H9 (cell line): ENCODE results near the gene FOXP4. TPM values are rescaled to one million over a fixed set of nuclear protein-coding genes. Genes with fewer than 3 reads are reported as not detected.

Source experiments
- DNase-seq: peaks from one replicate; pipeline ENCODE4 v3.0.0-alpha.2; 2017
- H2AFZ ChIP-seq: one replicate; pipeline ENCODE4 v1.6.1; 2013; ENCODE audit warnings: mild to moderate bottlenecking, low read length, control low read depth, moderate library complexity
- H2AK5ac ChIP-seq: 2 replicates; pipeline ENCODE4 v1.6.1; 2013; ENCODE audit warnings: low read length, control low read depth, mixed read lengths; ENCODE audit not compliant: insufficient read length
- H2BK120ac ChIP-seq: one replicate; pipeline ENCODE4 v1.6.1; 2013; ENCODE audit warnings: low read depth, mild to moderate bottlenecking, low read length, control low read depth, inconsistent platforms; ENCODE audit not compliant: poor library complexity, severe bottlenecking
- H2BK12ac ChIP-seq: 2 replicates; pipeline ENCODE4 v1.6.1; 2013; ENCODE audit warnings: low read length, control low read depth, mixed read lengths, low read depth; ENCODE audit not compliant: insufficient read length
- H2BK15ac ChIP-seq: 2 replicates; pipeline ENCODE4 v1.6.1; 2013; ENCODE audit warnings: low read depth, low read length, control low read depth
- H2BK20ac ChIP-seq: one replicate; pipeline ENCODE4 v1.6.1; 2013; ENCODE audit warnings: low read depth, mild to moderate bottlenecking, low read length, control low read depth, inconsistent platforms; ENCODE audit not compliant: poor library complexity, severe bottlenecking
- H2BK5ac ChIP-seq: 2 replicates; pipeline ENCODE4 v1.6.1; 2013; ENCODE audit warnings: low read length, control low read depth, mixed read lengths; ENCODE audit not compliant: insufficient read length
- H3K14ac ChIP-seq: 2 replicates; pipeline ENCODE4 v1.6.1; 2013; ENCODE audit warnings: low read length, control low read depth; ENCODE audit not compliant: insufficient read depth
- H3K18ac ChIP-seq: 2 replicates; pipeline ENCODE4 v1.6.1; 2013; ENCODE audit warnings: low read depth, mild to moderate bottlenecking, mixed read lengths, low read length, control low read depth; ENCODE audit not compliant: insufficient read length
- H3K23ac ChIP-seq: 2 replicates; pipeline ENCODE4 v1.6.1; 2013; ENCODE audit warnings: low read length, control low read depth, mixed read lengths, low read depth; ENCODE audit not compliant: insufficient read length
- H3K23me2 ChIP-seq: 2 replicates; pipeline ENCODE4 v1.6.1; 2013; ENCODE audit warnings: low read depth, mild to moderate bottlenecking, mixed read lengths, low read length, control low read depth; ENCODE audit not compliant: insufficient read length, poor library complexity, severe bottlenecking
- H3K27ac ChIP-seq: 2 replicates; pipeline ENCODE4 v1.5.1; 2013; ENCODE audit warnings: low read length, control low read depth, mixed read lengths, low read depth; ENCODE audit not compliant: insufficient read length
- H3K27me3 ChIP-seq: 2 replicates; pipeline ENCODE4 v1.6.1; 2013; ENCODE audit warnings: low read length, control low read depth, inconsistent platforms; ENCODE audit not compliant: insufficient read depth
- H3K4ac ChIP-seq: 2 replicates; pipeline ENCODE4 v1.6.1; 2013; ENCODE audit warnings: low read depth, mild to moderate bottlenecking, control low read depth, inconsistent platforms, low read length, moderate library complexity
- H3K4me1 ChIP-seq: 2 replicates; pipeline ENCODE4 v1.6.1; 2013; ENCODE audit warnings: low read length, control low read depth, inconsistent platforms; ENCODE audit not compliant: insufficient read depth
- H3K4me2 ChIP-seq: 2 replicates; pipeline ENCODE4 v1.6.1; 2013; ENCODE audit warnings: low read length, control low read depth, mixed read lengths; ENCODE audit not compliant: insufficient read length, insufficient read depth
- H3K56ac ChIP-seq: 2 replicates; pipeline ENCODE4 v1.6.1; 2013; ENCODE audit warnings: low read depth, mild to moderate bottlenecking, mixed read lengths, low read length, control low read depth; ENCODE audit not compliant: insufficient read length
- H3K79me1 ChIP-seq: 2 replicates; pipeline ENCODE4 v1.6.1; 2013; ENCODE audit warnings: low read depth, mild to moderate bottlenecking, moderate library complexity, low read length, control low read depth, inconsistent platforms; ENCODE audit not compliant: insufficient read depth, poor library complexity, severe bottlenecking
- H3K79me2 ChIP-seq: 2 replicates; pipeline ENCODE4 v1.6.1; 2013; ENCODE audit warnings: low read length, control low read depth, inconsistent platforms; ENCODE audit not compliant: insufficient read depth
- H3K9ac ChIP-seq: 2 replicates; pipeline ENCODE4 v1.6.1; 2013; ENCODE audit warnings: low read length, control low read depth, mixed read lengths; ENCODE audit not compliant: insufficient read length; ENCODE audit errors: extremely low read depth
- H3K9me3 ChIP-seq: one replicate; pipeline ENCODE4 v1.6.1; 2013; ENCODE audit warnings: low read depth, low read length, inconsistent platforms; ENCODE audit not compliant: control insufficient read depth
- H3T11ph ChIP-seq: one replicate; pipeline ENCODE4 v1.6.1; 2013; ENCODE audit warnings: mild to moderate bottlenecking, low read length, control low read depth, inconsistent platforms
- H4K20me1 ChIP-seq: one replicate; pipeline ENCODE4 v1.6.1; 2013; ENCODE audit not compliant: control insufficient read depth, insufficient read length, insufficient read depth
- H4K5ac ChIP-seq: 2 replicates; pipeline ENCODE4 v1.6.1; 2013; ENCODE audit warnings: low read depth, mild to moderate bottlenecking, mixed read lengths, low read length, control low read depth; ENCODE audit not compliant: insufficient read length
- H4K8ac ChIP-seq: replicated peaks from 2 replicates; pipeline ENCODE4 v1.6.1; 2013; ENCODE audit warnings: low read length, control low read depth, mixed read lengths, low read depth; ENCODE audit not compliant: insufficient read length
- H4K91ac ChIP-seq: 2 replicates; pipeline ENCODE4 v1.6.1; 2013; ENCODE audit warnings: low read depth, mild to moderate bottlenecking, moderate library complexity, mixed read lengths, low read length, control low read depth; ENCODE audit not compliant: insufficient read length
- H3K27ac Mint-ChIP-seq, 3 experiments: 2 replicates in 2 of 3; 3 replicates in 1 of 3; pipeline ENCODE4 v1.8.0; 2020 to 2021; ENCODE audit warnings: mixed read lengths in 3 of 3, mild to moderate bottlenecking in 1 of 3, moderate library complexity in 1 of 3
- H3K27me3 Mint-ChIP-seq: 2 replicates; pipeline ENCODE4 v1.8.0; 2021; ENCODE audit warnings: low read depth, mild to moderate bottlenecking, moderate library complexity, mixed read lengths
- H3K36me3 Mint-ChIP-seq, 3 experiments: 2 replicates in 2 of 3; 3 replicates in 1 of 3; pipeline ENCODE4 v1.8.0; 2020 to 2021; ENCODE audit warnings: low read depth in 3 of 3, mixed read lengths in 3 of 3; ENCODE audit not compliant: insufficient read depth in 1 of 3
- H3K4me1 Mint-ChIP-seq, 2 experiments: 2 replicates each; pipeline ENCODE4 v1.8.0; 2020; ENCODE audit warnings: mixed read lengths in 2 of 2
- H3K4me3 Mint-ChIP-seq, 2 experiments: 2 replicates in 1 of 2; 3 replicates in 1 of 2; pipeline ENCODE4 v1.8.0; 2020 to 2021; ENCODE audit warnings: mild to moderate bottlenecking in 2 of 2, mixed read lengths in 2 of 2, moderate library complexity in 1 of 2
- H3K9me3 Mint-ChIP-seq, 2 experiments: 2 replicates in 1 of 2; 3 replicates in 1 of 2; pipeline ENCODE4 v1.8.0; 2020; ENCODE audit warnings: mild to moderate bottlenecking in 2 of 2, mixed read lengths in 2 of 2, moderate library complexity in 1 of 2
- WGBS: extraction: QIAGEN DNeasy Blood & Tissue Kit; methylation state at CpG from one replicate; pipeline ENCODE4 v1.1.7; 2013; ENCODE audit warnings: missing lambda C conversion rate, low lambda C conversion rate, mixed read lengths; ENCODE audit not compliant: insufficient read length; ENCODE audit errors: extremely low coverage; 5-methylcytosine and 5-hydroxymethylcytosine counted together
- total RNA-seq: library from RNA; stranded (reverse); gene quantifications from 2 replicates; pipeline ENCODE4 v1.2.1, GENCODE V29; 2021
- TF ChIP-seq, protein P1 (sequence below): fragments of 200-600 bp; sonication (generic); conservative IDR thresholded peaks from 3 replicates; pipeline ENCODE4 v1.8.0; 2021; ENCODE audit warnings: antibody characterized with exemption, mild to moderate bottlenecking

Gene FOXP4
- total RNA-seq, 1 experiment from 2014 or later: 18.2 TPM

- Histone ChIP-seq H3K23me2 (peaks cover 18% of the 10 kb centered on the region), H3K27ac (no peak within 1 kb of the TSS), H3K9ac (no peak within 1 kb of the TSS), H3K4me1 (peaks cover 5% of the 10 kb centered on the region; the same call in 1 of the 2 replicates), H3K79me1 (no peaks in the 10 kb centered on the region), H4K91ac (no peak within 1 kb of the TSS), H2BK120ac (no peak within 1 kb of the TSS), H4K20me1 (no peaks in the 10 kb centered on the region), H2AK5ac (no peak within 1 kb of the TSS), H2BK5ac (no peak within 1 kb of the TSS), H3K14ac (no peak within 1 kb of the TSS), H3K9me3 (no peaks in the 10 kb centered on the region), H3K56ac (no peak within 1 kb of the TSS), H3K79me2 (no peaks in the 10 kb centered on the region; the same call in 1 of the 2 replicates), H4K5ac (no peak within 1 kb of the TSS), H2BK20ac (no peak within 1 kb of the TSS), H2BK15ac (no peak within 1 kb of the TSS), H3K18ac (no peak within 1 kb of the TSS), H2BK12ac (no peak within 1 kb of the TSS), H3T11ph (no peak within 1 kb of the TSS), H3K23ac (no peak within 1 kb of the TSS), H3K4me2 (peak within 1 kb of the TSS; percentile 70), H2AFZ (no peak within 1 kb of the TSS), H3K4ac (no peak within 1 kb of the TSS), H3K27me3 (peaks cover 3% of the 10 kb centered on the region; the same call in 1 of the 2 replicates), H4K8ac (no peak within 1 kb of the TSS)
- Mint-ChIP-seq H3K27ac (peak within 1 kb of the TSS in 1 of 3 experiments; percentile 34; a peak in 2 of 7 replicates), H3K27me3 (peaks cover 70% of the 10 kb centered on the region), H3K4me3 (peak within 1 kb of the TSS; percentile 81 to 90), H3K36me3 (peaks cover 12 to 18% (median 16%) of the 10 kb centered on the region in 3 experiments), H3K9me3 (no peaks in the 10 kb centered on the region; a peak in 1 of 5 replicates), H3K4me1 (peaks cover 47 to 49% of the 10 kb centered on the region in 2 experiments)
- DNase-seq: peak; percentile 78
- no CpG with 5 or more reads among the region's 86 CpGs for WGBS
- TF ChIP-seq, protein P1, sequence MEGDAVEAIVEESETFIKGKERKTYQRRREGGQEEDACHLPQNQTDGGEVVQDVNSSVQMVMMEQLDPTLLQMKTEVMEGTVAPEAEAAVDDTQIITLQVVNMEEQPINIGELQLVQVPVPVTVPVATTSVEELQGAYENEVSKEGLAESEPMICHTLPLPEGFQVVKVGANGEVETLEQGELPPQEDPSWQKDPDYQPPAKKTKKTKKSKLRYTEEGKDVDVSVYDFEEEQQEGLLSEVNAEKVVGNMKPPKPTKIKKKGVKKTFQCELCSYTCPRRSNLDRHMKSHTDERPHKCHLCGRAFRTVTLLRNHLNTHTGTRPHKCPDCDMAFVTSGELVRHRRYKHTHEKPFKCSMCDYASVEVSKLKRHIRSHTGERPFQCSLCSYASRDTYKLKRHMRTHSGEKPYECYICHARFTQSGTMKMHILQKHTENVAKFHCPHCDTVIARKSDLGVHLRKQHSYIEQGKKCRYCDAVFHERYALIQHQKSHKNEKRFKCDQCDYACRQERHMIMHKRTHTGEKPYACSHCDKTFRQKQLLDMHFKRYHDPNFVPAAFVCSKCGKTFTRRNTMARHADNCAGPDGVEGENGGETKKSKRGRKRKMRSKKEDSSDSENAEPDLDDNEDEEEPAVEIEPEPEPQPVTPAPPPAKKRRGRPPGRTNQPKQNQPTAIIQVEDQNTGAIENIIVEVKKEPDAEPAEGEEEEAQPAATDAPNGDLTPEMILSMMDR: no peak
These were observed 92.1 kb downstream of the FOXP4 start, which contains the start of gene MDFI for GRCh38 chr6:41638002-41638934. MDFI (plus strand) TSS chr6:41638468; CDS start chr6:41638750, 282 bp downstream.
